GM18507 (cell line): ENCODE results near the gene ZBTB2.
"Not testable (repeated sequence)": the region's sequence is repeated elsewhere in the genome, so short reads cannot be mapped to it uniquely, and the experiment has no call there.

Source experiments
- DNase-seq: peaks from one replicate; pipeline ENCODE4 v3.0.0; 2011; ENCODE audit warnings: low read depth; ENCODE audit not compliant: insufficient read length; ENCODE audit errors: extremely low spot score
- FAIRE-seq: peaks from 2 replicates; lab custom pipeline; 2011; peaks lifted over from hg19 to GRCh38; lab: Jason Lieb, UNC

Gene ZBTB2

GRCh38 chr6:151376440-151376839 is 14.9 kb downstream of the ZBTB2 start:
- peak; percentile 66 for FAIRE-seq

GRCh38 chr6:151375833-151376232 is 15.5 kb downstream of the ZBTB2 start:
- DNase-seq (no peak), FAIRE-seq (no peak)

More at GRCh38 chr6:151376440-151376839, 14.9 kb downstream of the ZBTB2 start:
- DNase-seq: no peak

- DNase-seq (no peak), FAIRE-seq (no peak)
These were observed 17.2 kb downstream of the ZBTB2 start for GRCh38 chr6:151374036-151374683.

- FAIRE-seq: no peak
- no peak for DNase-seq
These were observed 19.2 kb downstream of the ZBTB2 start for GRCh38 chr6:151372164-151372563.

- DNase-seq (no peak), FAIRE-seq (no peak)
These were observed 20.8 kb downstream of the ZBTB2 start for GRCh38 chr6:151370509-151371078.

- FAIRE-seq (no peak), DNase-seq (no peak)
These were observed 26.1 kb downstream of the ZBTB2 start for GRCh38 chr6:151365233-151365632.

GRCh38 chr6:151359486-151359885 is 31.9 kb downstream of the ZBTB2 start:
- DNase-seq: no peak
- no peak for FAIRE-seq

- no peak for FAIRE-seq
These were observed 32.9 kb downstream of the ZBTB2 start for GRCh38 chr6:151358475-151358874.

GRCh38 chr6:151357758-151358436 is 33.5 kb downstream of the ZBTB2 start:
- DNase-seq: no peak
- no peak for FAIRE-seq

More at GRCh38 chr6:151358475-151358874, 32.9 kb downstream of the ZBTB2 start:
- DNase-seq: no peak

GRCh38 chr6:151356983-151357382 is 34.4 kb downstream of the ZBTB2 start:
- FAIRE-seq, DNase-seq: not testable (repeated sequence)

- no peak for FAIRE-seq
These were observed 37.6 kb downstream of the ZBTB2 start for GRCh38 chr6:151353795-151354194.

GRCh38 chr6:151352410-151353396 is 38.7 kb downstream of the ZBTB2 start:
- FAIRE-seq (no peak), DNase-seq (no peak)

More at GRCh38 chr6:151353795-151354194, 37.6 kb downstream of the ZBTB2 start:
- DNase-seq: no peak

- FAIRE-seq: no peak
These were observed 39.6 kb downstream of the ZBTB2 start for GRCh38 chr6:151351731-151352130.

GRCh38 chr6:151351146-151351700 is 40.1 kb downstream of the ZBTB2 start:
- no peak for FAIRE-seq
- no peak for DNase-seq

More at GRCh38 chr6:151351731-151352130, 39.6 kb downstream of the ZBTB2 start:
- no peak for DNase-seq

- DNase-seq: no peak
- FAIRE-seq: no peak
These were observed 40.8 kb downstream of the ZBTB2 start for GRCh38 chr6:151350442-151351145.

- FAIRE-seq: no peak
- no peak for DNase-seq
These were observed 41.6 kb downstream of the ZBTB2 start for GRCh38 chr6:151349651-151350270.

- not testable (repeated sequence) for FAIRE-seq, DNase-seq
These were observed 48.6 kb downstream of the ZBTB2 start for GRCh38 chr6:151342750-151343149.

- FAIRE-seq (no peak), DNase-seq (no peak)
These were observed 49.7 kb downstream of the ZBTB2 start for GRCh38 chr6:151341476-151342195.
